Heart left ventricle (tissue), 13 donors: ENCODE data around the gene KIF26B.

Experiments used
- POLR2A ChIP-seq, 2 donors: fragments of 450-650 bp; IDR thresholded peaks; one replicate each; pipeline ENCODE4 v1.6.1; 2017; ENCODE audit warnings: antibody characterized with exemption in 2 of 2, mild to moderate bottlenecking in 2 of 2, moderate library complexity in 2 of 2
- TF ChIP-seq, protein P1 (sequence below), 12 donors: fragments of 200-600 bp; sonication (generic) in 4 of 12; IDR thresholded peaks; one replicate each; pipeline versions ENCODE4 v1.5.0 to v1.8.0; 2018 to 2022; ENCODE audit warnings: antibody characterized with exemption in 12 of 12, mild to moderate bottlenecking in 5 of 12
- donor health status: ischemic (EF 13 %, LVEDD 7.1; RV severe dilation, severe dysfunction).
- donor health status: DM: no; HTN: yes; CAD: no.
- donor health status: DM: no; HTN: no; CAD: no.
- donor health status: ischemic (EF 25% LVEDD 6.9; RV normal size, moderate dysfunction).
- donor health status: ischemic (EF 25% LVEDD 5.7; RV mildly dilated, moderate dysfunction).
- donor health status: ischemic (EF 35%, LVEDD 5.7; RV mildly dilated, moderate dysfunction).
- donor health status: nonischemic (EF 11% LVEDD 7.7; RV severe dilation, severe dysfunction).
- donor health status: DM: yes; HTN: yes; CAD: no.
- donor health status: PGD.
- donor health status: ischemic (EF 29% LVEDD 5.4; RV normal size, mild dysfunction).
- donor health status: nonischemic (EF 23%, LVEDD 6.1; RV moderate dilation, normal function).

DNA sequence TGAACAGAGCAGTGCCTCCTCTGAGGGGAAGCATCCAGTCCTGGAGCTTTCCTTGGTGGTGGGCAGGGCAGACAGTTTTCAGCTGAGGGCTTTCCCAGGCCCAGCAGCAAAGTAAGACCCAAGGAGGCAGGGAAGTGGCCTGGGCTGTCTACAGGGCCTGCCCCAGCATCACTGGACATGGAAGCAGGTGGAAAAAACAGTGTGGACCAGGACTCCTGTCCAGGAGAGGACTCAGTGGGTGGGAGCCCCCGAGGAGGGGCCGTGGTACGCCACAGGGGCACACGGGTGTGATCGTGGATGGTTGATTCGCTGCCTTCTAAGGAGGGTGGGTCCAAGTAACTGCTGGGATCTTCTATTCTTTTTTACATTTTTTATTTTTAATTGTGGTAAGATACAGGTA, 387.6 kb downstream of the KIF26B start:
- no peak for TF ChIP-seq POLR2A (IDR thresholded peaks at IDR 0.05)
- TF ChIP-seq, protein P1, sequence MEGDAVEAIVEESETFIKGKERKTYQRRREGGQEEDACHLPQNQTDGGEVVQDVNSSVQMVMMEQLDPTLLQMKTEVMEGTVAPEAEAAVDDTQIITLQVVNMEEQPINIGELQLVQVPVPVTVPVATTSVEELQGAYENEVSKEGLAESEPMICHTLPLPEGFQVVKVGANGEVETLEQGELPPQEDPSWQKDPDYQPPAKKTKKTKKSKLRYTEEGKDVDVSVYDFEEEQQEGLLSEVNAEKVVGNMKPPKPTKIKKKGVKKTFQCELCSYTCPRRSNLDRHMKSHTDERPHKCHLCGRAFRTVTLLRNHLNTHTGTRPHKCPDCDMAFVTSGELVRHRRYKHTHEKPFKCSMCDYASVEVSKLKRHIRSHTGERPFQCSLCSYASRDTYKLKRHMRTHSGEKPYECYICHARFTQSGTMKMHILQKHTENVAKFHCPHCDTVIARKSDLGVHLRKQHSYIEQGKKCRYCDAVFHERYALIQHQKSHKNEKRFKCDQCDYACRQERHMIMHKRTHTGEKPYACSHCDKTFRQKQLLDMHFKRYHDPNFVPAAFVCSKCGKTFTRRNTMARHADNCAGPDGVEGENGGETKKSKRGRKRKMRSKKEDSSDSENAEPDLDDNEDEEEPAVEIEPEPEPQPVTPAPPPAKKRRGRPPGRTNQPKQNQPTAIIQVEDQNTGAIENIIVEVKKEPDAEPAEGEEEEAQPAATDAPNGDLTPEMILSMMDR (IDR thresholded peaks at IDR 0.05): no peak
